ENCODE data around the gene TMEM175.
A peak's percentile ranks its signal among the peaks of the same experiment; 100 is the strongest.

Gene TMEM175

DNA sequence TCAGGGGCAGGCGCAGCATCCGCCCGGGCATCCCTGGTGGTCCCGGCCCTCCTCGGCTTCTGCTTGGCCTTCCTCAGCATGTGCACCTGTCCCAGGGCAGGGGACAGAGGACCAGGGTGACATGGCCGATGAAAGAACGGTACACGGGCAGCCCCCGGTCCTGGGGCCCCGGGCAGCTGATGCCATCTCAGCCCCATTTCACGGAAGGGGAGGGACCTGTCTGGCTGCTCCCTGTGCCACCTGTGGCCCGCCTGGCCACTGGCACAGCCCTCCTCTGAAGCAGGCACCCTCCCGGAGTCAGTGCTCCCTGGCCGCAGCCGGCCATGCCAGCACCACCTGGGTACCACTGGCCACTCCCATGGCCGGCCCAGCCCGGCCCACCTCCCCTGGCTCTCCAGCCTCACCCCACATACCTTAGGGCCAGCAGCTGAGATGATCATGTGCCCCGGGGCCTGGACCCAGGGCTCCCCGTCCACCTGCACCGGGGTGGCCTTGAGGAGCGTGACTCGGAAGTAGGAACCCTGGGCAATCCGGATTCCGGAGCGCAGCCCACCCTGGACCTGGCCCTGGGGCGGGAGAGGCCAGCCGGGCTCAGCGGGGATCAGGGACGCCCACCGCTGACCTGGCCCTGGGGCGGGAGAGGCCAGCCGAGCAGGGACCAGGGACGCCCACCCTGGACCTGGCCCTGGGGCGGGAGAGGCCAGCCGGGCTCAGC is 28.5 kb downstream of the TMEM175 start:
- no peak for DNase-seq

DNA sequence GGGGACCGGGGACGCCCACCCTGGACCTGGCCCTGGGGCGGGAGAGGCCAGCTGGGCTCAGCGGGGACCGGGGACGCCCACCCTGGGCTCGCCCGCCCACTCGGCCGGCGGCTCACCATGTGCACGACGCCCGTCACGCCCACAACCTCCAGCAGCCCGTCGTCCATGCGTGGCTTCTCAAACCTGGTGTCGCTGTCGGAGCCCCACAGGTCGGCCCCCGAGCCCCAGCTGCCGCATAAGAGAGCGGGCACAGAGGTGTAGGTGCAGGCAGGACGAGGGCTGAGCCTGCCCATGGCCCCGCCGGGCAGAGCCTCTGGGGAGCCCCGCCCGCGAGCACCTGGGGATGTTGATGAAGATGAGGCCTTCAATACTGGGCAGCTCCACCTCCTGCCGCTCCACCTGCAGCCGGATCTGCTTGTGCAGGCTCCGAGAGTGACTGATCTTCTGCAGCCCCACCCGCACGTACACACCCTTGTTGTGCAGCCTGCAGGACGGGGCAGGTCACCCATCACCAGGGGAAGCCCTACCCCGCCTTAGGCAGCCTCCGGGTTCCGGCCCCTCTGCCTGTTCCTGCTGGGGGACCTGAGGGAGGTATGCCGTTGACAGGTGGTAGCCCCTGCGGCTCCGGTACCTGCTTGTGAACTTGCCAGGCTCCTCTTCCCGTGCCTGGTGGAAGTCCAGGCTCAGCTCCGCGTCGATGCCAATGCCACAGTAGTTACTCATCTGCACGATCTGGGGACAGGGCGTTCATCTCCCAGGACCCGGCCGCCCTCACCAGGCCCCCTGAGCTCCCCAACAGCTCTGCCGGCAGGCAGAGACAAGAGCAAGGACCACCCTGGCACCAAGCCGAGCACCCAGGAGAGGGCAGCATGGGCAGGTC is 29.3 kb downstream of the TMEM175 start:
- no peak for DNase-seq

DNA sequence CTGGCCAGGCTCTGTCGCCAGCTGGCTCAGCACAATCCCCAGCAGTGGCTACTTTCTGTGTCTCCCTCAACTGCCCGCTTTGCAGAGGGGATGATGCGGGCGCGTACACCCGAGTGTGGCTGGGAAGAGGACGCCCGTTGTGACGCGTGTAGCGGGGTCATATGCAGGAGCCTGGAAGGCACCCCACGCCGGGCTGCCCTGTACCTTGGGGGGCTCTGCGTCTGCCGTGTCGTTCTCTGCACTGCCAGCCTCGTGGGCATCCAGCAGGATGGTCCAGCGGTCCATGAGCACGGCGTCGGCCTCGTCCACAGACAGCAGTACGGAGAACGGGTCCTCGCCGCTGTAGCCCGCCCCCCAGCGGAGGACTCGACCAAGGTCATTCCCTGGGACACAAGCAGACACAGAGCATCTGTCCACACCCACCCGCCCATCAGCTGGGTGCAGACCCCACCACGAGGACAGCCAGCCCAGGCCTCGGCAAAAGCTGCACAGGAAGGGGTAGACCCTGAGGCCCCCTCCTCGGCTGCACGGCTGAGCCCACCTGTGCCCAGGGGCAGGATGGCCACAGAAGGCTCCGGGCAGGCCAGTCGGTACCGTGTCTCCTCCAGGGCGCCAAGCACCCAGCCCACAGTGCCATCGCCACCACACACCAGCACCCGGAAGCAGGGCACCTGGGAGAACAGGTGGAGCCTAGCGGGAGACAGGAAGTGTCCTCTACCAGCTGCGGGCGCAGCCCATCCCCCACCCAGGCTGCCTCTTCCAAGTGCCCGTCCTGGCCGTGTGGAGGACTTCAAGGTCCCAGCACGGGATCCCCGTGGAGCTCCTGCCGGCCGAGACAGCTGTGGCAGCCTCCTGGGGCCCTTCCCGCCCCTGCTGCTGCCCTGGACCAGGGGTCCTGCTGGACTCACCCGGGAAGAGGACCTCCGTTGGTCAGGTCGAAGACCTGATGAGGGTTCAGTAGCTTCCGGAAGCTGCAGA is 30.3 kb downstream of the TMEM175 start:
- DNase-seq: peak; percentile 56

DNA sequence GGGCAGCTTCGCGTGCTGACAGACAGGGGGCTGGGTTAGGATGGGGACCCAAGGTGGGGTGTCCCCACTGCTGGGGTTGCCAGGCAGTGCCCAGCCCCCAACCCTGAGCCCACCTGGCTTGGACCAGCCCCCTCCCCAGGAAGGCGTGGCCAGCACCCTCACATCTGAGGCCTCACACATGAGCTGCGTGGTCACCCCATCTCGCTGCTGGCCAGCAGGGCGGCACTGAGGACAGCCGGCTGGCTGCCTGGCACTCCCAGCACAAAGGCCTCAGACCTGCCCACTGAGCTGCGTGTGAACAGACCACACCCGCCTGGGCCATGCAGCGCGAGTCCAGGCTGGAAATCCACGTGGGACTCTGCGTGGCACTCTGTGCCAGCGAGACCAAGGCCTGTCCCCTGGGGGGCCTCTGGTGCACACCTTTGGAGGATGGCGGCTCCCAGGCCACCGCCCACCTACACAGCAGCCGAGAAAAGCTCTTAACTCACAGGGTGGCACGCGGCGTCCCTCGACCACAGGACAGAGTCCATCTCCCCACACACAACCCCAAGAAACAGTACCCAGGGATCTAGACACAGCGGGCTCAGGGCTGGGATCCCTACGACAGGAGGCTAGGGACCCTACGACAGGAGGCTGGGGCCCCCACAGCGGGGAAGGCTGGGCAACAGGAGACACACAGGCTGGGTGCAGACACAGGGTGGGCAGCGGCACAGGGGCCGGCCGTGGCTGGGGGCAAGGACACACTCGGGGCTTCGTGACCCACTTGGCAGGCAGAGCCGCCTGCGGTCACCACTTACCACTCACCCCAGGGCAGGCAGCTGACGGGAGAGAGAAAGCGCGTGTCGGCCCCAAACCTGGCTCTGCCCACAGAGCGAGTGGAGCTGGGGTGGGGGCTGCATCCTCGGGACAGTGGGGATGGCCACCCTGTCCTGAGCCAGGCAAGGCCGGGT is 31.3 kb downstream of the TMEM175 start:
- no peak for DNase-seq

DNA sequence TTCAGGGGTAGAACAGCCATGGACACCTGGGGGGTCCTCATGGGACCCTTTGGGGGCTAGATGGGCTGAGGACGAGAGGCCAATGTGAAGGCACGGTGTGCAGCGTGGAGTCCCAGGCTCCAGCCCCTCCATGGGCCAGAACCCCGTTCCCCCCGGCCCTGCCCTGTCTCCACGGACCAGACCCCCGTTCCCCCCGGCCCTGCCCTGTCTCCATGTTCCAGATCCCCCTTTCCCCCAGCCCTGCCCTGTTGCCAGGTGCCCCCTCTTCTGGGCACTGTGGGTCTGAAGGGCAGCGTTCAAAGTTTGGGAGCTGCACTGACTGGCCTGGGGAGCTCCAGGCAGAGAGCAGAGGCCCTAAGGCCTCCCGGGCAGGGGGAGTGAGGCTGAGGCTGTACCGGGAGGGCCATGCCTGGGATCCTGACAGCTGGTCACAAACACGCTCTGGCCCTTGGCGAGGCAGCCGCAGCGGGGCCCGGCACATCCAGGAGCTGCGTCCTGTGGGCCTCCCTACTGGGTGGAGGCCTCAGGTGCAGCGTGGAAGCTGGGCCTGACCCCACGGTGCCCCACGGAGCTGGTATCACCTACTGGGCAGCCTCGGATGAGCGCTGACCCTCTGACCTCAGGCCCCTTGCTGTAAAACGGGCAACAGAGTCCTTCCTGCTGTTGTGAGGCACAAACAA is 32.2 kb downstream of the TMEM175 start:
- DNase-seq: no peak

DNA sequence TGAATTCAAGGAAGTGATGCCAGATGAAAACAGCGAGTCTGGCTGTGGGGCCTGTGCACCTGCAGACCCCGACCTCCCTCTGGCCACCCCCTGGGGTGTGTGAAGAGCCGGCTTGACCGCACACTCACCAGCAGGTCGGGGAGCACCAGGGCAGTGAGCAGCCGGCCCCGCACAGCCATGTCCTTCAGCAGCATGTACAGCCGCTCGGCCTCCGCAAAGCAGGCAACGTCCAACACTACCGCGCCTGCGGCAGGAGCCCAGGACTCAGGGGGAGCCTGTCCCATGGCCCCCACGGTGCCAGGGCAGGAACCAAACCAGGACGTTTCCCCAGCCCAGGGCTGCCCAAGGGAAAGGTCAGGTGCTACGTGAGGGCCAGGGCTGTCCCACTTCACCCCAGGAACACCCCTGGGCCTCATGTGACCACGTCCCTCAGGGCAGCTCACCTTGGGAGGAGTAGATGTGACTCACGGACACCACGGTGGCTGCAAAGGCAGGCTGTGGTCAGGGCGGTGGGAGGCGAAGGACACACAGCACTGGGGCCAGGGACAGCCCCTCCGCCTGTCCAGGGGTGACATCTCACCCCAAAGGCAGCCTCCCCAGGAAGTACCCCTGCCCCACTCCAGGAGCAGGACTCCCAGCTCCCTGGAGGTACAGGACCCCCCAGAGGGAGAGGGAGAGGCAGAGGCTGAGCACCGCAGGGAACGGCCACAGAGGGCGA is 32.9 kb downstream of the TMEM175 start:
- DNase-seq: no peak

DNA sequence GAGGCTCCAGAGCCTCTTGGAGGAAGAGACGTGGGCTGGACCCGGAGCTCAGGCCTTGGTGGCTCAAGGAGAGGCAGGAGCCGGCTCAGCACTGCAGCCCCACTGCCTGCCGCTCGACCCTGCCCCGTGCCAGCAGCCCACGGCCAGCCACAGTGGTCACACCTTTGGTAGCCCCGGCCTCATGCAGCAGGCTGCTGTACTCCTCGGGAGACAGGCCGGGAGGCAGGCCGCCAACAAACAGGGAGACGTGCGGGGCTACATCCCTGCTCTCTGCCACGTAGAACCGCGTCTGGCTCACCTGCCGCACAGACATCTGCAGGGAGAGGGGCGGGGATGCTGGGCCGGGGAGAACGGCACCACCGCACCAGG is 33.5 kb downstream of the TMEM175 start:
- DNase-seq: no peak

DNA sequence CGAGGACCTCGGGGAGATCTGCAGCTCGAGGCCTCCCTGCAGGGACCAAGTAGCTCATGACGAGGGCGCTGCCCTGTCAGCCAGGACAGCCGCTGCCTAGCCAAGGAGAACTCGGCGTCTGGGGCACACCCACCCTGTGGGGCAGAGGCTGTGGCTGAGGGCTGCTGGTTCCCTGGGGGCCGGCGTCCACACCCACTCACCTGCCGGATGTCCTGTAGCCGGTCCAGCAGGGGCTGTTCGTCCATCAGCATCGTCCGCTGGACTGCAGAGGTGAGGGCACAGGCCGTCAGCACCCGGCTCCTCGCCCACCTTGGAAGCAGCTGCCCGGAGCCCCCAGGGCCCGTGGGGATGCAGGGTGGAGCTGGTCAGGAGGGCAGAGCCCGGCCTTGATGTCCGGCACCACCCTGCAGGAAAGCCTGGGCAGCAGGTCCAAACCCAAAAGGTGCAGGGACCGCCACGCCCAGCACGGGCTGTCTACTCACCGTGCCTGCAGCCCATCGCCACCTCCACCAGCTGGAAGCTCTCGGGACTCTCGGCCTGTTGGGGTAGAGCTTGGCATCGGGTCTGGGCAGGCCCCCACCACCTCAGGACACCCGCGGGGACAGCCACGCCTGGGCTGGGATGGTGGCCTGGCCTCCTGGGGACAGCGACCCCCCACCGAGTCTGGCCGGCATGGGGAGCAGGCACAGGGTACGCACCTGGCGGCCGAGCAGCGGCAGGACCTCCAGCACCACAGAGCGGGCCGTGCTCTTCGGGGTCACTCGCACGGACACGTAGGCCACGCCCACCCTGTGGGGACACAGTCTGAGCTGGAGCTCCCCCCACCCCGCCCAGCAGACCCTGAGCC is 34.2 kb downstream of the TMEM175 start:
- DNase-seq: no peak

DNA sequence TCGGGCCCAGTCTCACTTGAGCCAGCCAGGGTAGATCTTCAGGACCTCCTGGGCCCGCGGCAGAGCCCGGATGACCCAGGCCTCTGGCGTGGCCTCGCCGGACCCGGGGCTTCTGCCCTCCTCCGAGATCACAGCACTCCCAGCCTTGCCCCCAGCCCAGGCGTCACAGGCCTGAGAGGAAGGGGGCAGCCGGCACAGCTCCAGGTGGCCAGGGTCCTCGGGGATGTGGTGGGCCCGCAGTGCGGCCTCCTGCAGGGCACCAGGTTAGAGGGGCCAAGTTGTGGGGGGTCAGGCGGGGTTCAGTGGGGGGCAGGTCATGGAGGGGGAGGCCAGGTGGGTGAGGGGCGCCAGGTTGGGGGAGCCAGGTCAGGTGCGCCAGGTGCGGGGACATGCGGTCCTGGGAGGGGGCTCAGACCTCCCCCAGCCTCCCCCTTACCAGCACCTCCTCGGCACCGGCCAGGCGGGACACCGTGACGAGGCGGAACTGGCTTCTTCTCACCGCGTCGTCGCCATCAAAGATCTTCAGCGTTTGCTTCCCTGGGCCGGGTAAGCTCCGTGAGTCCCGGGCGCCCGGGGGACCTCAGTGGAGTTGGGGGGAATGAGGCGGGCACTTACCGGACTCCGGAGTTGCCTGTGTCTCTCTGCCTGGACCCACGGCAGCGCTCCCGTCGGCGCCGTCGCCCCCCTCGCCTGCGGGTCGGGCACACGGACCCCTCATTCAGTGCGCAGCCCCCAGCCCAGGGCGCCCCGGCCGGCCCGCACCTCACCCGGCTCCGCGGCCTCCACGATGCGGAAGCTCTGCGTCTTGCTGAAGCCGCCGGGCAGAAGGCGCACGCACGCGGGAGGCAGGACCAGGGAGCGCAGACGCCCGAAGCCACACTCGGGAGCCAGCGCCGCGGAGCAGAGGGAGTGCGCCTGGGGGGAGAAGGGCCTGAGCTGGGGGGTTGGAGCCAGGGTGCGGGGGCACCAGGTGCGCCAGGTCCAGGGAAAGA is 35.1 kb downstream of the TMEM175 start:
- DNase-seq: no peak

DNA sequence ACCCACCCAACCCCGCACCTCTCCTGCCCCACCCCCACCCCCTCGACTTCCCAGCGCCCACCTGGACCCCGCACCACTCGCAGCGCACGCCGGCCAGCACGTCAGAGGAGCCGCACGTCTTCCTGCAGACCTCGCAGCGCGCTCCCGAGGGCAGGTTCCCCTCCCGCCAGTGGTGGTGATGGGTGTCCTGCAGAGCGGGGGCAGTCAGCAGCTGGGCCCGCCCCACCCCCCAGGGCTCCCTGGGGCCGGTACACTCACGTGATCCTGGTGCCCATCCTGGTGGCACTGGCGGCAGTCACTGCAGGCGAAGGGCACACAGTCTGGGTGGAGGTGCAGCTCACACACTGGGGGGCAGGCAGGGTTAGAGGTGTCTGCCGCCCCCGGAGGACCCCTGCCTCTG is 36.0 kb downstream of the TMEM175 start:
- DNase-seq: no peak

DNA sequence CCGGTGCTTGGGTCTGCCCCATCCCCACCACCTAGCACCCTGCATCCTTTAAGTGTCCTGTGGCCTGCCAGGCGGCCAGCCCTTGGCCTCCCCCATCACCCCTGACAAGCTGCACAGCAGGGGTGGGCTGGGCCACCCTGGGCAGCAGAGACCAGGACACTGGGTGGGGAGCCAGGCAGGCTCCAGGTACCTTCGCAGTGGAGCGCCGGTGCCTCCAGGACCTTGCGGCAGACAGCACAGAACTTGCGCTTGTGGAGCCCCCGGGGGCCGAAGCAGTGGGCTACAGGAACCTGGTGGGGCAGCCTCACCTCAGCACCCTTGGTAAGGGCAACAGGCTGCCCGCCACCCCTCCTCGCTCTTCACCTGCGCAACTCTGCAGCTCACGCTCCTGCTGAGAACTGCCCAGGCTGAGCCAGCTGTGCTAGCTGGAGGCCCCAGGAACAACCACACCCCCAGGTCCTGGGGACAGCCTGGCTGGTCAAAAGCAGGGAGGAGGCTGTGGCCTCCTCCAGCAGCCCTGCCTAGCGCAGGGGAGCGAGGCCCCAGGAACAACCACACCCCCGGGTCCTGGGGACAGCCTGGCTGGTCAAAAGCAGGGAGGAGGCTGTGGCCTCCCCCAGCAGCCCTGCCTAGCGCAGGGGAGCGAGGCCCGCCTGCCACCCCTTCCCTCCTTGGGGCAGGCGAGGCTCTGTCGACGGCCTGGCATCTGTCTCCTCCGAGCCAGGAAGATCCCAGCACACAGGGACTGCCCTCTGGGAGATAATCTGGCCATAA is 36.5 kb downstream of the TMEM175 start:
- DNase-seq: no peak

DNA sequence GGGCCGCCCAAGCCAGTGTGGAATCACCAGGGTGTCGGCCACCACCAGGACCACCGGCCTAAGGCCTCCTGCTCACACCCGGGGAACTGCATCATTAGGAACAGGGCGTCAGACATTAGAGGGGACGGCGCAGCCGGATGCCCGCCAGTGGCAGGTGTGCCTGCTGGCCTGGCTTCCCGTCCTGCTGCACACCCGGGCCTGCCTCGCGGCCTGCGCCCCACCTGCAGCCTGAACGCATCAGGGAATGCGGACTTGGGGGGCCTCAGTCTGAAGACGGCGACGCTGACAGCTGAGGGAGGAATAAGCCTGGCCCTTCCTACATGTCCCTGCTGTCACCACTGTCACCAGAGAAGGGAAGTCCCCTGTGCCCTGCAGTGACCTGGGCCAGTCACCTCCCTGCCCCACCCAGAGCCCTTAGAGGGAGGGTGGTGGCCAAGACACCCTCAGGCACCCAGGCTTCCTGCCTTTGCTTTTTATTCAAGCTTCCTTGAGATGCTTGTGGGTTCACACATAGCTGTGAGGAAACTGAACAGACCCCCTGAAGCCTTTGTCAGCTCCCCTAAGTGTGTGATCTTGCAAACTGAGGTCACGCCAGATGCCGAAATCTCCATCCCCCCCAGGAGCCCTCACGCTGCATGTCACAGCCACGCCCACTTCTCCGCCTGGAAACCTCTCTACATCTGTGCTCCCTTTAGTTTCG is 37.9 kb downstream of the TMEM175 start:
- DNase-seq: no peak

DNA sequence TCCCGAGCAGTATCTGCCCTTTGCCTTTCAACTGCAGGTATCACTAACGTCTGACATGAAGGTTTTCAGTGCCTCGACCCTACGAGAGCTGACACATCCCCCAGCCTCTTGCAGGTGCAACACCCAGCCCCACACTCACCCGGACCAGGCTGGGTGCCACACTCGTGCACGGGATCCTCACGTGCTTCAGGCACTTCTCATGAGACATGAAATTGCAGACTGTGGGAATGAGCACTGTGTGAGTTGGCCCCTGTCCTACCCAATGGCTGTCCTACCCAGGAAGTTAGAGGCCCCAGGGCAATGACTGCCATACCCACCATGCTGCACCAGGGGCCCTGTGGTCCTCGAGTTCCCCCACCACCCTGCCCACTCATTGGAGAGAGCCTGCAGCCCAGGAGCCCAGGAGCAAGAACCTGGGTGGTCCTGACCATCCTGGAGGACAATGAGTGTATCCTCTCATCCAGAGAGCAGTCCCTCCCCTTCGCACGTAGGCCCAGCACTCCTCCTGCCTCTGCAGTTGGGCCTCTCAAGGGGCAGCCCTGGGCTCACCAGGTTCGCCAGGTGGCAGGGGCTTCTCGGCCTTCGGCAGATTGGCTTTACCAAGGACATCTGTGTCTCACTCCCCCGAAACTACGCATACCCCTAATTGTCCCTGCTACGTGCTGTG is 38.7 kb downstream of the TMEM175 start:
- DNase-seq: no peak

DNA sequence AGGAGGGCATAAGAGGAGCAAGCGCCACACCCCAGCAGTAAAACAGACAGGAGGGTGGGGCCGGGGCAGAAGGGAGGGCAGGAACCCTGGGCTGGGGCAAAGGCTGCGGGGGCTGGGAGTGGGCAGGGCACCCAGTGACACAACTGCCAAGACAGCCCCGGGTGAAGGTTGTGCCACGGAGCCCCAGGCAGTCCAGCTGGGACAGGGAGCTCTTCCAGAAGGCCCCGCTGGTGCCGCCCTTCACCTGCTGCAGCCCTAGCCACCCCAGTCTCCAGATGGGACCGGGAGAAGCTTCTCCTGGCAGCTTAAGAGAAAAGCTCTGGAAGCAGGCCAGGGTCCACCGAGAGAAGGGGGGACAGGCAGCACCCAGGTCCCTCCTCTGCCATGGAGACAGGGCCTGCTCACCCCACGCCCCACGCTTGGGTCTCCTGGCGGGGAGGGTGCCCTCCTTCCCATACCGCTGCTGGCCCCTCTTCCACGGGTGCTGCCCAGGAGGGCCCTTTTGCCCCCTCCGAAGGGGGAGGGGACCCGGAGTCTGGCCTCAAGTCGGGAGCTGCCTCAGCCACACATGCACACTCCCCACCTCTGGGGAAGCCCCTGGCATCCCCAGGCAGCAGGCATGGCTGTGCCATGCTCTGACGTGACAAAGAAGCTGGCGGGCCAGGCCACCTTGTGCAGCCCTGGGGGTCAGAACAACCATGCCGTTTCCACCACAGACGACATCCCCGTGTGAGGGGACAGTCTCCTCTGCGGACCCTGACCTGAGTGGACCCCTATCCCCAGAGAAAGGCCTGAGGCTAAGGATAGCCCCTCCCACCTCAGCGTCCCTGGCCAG is 39.6 kb downstream of the TMEM175 start:
- no peak for DNase-seq

DNA sequence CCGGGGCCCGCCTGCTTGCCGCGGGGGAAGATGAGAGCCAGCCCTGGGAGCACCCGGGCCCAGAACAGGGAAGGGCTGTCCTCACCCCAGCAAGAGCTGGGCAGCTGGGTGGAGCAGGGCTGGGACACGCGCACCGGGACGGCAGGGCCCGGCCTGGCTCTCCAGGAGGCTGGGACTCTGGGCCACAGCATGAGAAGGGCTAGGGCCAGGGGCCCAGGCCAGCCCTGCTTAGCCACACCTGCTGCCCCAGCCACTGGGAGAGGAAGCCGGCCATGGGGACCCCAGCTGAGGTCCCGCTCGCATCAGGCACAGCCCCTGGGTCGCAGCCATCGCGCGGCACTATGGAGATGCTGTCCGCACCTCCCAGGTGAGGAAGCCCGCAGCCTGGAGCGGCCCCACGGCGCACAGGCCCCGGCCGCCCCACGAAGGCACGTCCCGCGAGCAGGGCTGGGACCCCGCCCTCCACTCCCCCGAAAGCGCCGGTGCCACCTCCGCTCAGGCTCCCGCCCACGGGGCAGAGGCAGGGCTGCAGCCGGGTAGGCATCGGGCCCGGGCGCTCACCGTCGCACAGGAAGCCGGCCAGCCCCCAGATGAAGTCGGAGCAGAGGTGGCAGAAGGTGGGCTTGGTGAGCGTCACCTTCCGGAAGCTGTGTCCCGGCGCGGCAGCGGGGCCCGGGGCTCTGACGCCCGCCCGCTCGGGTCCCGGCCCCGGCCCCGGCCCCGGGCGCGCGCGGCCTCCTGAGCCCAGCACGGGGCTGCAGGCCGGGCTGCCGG is 40.6 kb downstream of the TMEM175 start:
- DNase-seq: no peak

Measured in RPMI8226 (cell line).